C1 segment of cervical spinal cord (tissue), 14 donors: Measurements from ENCODE around the gene SHANK3.

ENCODE experiments used
- DNase-seq, 14 donors: peaks; one replicate each; lab custom pipeline; 2025; lab: John Stamatoyannopoulos, UW

SHANK3 gene

DNA sequence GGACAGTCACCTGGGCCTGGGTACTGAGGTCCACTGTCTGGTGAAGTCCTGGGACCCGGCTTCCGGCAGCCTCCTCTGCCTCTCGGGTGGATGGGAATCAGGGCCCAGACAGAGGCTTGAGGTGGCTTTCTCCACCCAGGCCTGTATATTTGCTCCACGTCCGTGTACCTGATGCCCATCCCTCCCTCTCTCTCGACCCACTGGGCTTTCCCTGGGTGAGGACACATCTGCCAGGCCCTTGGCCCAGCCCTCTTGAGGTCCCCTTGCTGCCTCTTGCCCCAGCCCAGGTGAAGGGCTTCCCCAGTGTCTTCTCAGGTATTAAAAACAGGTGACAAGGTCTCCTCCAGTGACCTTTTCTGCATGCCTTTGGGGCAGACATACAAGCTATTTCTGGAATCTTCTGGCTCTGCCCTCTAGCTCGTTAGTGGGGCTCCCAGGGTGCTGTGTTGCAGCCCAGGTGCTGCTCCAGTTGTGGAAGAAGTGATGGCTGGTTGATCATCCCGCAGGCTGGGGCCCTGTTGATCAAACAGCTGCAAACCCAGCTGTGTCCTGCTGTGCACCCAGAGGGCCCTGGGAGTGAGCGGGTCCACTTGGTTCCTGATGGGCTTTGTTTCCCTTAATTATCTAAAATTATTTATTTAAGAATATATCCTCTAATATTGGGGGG lies 39.9 kb downstream of the SHANK3 start:
- DNase-seq, result no peak

DNA sequence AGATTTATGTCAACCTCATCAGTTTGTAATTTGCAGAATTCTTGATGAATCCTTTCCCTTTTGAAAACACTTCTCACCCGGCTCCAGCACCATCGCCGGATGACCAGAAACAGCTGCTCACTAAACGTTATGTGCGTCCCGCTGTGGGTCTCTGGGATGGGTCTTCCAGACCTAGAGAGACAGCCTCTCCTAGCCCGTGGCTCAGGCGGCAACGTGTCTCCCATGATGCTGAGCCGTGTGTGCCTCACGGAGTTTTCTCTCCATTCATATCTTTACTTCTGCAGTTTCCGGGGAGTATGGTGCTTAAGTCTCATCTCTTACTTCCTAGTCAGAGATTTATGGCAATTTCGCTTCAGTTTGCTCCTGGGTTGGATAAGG lies 40.4 kb downstream of the SHANK3 start:
- DNase-seq, result peak in 1 of 14 donors; percentile 46

DNA sequence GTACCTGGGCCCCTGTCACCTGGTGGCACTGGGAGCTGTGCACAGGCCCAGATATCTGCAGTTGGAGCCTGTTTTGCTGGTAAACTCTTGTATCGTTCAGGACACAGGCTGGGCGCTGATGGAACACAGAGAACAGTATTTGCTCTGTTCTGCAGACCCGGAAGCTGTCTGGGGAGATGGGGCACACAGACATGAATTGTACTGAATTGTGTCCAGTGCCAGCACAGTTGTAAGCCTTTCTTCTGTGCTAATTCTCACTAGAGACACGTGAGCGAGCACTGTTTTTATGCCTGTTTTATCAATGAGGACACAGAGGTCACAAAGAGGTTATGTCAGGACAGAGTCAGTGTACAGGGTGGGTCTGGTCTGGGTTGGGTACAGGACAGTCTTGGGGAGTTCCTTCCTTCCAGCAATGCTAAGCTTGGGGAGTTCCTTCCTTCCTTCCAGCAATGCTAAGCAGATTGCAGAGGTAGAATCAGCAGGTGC lies 41.0 kb downstream of the SHANK3 start:
- DNase-seq, result peak in 12 of 14 donors; percentile 35 to 86 (median 78)

DNA sequence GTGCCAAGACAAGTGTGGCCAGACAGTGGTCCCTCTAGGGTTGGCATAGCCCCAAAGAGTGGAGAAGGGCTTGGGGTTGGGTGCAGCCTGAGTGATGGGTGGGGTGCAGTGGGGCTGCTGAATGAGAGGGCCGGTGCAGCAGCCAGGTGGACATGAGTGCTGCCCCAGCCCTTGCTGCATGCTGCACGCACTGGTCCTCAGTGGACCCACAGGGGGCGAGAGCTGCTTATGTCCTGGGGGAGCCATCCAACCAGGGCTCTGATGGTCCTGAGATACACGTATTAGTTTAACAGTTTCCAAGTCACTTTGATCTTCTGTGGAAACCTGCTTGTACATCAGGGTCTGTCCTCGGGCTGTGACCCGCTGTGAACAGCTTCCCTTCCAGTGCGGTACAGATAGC lies 41.5 kb downstream of the SHANK3 start:
- DNase-seq, result no peak

DNA sequence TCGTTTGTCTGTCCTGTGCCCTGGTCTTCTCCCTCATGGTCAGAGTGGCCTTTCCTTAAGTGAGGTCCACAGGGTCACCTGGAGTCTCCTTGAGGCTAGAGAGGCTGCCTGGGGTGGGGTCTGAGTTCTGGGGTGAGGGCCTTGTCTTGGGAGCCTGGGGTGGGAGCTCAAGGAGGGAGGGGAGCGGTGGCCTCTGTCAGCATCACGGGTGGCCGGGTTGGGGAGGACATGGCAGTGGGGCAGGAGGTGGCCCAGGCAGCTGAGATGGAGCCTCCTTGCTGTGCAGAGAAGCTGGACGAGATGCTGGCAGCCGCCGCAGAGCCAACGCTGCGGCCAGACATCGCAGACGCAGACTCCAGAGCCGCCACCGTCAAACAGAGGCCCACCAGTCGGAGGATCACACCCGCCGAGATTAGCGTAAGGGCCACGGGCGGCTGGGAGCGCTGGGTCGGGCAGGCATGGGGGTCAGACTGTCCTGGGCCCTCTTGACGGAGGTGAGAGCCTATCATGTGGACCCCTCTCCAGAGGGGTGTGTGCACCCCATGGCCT lies 42.1 kb downstream of the SHANK3 start:
- no peak for DNase-seq

DNA sequence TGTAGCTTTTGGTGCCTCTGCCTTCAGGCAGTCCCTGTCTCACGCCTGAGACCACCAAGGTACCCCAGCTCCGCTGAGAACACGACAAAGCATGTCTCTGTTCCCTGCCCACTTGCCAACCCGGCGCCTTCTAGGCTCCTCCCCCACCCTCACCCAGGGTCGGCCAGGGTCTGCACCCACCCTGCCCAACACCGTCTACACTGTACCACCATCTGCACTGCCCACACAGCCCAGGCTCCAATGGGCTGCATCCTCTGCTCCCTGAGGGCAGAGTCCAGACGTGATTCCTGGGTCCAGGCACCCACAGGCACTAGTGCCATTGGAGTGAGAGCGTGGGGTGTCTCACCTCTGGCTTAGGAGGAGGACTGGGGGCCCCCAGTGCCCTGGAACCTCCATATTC lies 42.6 kb downstream of the SHANK3 start:
- no peak for DNase-seq

DNA sequence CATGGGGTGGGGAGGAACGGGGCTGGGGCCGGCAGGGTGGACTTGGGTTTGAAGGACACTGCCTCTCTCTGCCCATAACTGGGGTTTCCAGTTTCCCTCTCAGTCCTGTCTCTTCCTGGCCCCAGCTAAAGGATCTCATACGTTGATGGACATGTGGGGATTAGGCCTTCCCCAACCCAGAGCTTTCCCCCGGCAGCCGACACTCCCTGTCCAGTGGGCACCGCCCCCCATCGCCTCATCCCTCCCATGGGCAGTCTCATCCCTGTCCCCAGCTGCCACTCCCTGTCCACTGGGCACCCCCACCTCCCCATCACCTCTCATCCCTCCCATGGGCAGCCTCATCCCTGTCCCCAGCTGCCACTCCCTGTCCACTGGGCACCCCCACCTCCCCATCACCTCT lies 43.2 kb downstream of the SHANK3 start:
- DNase-seq, result no peak

DNA sequence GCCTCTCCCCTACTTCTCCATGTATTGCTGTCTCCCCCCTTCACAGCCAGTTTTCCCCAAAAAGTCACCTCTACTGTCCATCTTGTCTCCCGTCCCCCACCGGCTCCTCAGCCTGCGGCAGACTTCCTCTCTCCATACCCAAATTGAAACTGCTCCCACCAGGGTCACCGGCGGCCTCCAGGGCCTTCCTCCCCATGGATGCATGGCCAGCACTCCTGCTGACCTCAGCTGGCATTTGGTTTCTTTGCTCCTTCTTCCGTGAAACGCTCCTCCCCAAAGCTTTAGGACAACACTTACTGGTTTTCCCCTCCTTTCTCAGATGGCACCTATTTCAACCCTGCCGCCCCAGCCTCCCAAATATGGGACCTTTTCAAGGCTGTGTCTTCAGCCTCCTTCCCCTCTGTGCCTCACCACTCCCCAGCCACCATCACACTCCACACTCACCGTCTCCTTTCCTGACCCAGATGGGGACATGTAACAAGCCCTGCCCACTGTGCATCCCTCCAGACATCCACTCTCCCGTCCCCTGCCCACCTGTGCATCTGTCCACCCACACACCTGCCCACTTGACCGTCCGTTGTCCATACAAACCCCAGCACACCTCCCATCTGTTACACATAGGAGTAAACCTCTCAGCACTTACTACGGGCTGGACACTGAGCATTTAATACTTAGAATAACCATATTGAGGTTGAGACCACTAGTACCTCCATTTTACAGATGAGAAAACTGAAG lies 43.8 kb downstream of the SHANK3 start:
- DNase-seq, result no peak

DNA sequence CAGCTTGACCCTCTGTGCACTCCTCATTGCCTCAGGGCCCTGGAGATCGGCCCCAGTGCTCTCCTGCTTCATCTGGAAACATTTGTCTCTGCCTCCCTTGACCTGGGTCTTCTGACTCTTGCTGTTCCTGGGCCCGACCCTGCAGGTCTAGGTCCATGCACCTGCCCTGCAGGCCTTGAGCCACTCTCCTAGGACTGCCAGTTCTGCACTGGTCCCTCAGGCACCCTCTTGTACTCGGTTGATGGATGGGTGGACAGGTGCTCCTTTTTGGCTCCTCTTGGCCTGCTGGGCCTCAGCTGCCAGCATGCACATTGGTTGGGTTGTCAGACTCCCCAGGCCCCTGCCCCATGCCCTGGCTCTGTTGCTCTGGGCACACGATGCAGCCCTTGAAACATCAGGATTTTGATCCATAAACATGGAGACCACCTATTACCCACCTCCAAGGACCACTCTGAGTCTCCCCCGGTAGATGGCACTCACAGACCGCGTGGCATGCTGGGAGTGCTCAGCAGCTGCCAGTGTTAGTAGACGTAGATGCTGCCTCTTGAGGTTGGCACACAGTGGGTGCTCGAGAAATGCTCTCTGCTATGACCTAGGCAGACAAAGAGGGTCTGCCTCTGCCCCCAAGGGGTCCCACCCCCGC lies 45.2 kb downstream of the SHANK3 start:
- peak in 1 of 14 donors; percentile 79 for DNase-seq

DNA sequence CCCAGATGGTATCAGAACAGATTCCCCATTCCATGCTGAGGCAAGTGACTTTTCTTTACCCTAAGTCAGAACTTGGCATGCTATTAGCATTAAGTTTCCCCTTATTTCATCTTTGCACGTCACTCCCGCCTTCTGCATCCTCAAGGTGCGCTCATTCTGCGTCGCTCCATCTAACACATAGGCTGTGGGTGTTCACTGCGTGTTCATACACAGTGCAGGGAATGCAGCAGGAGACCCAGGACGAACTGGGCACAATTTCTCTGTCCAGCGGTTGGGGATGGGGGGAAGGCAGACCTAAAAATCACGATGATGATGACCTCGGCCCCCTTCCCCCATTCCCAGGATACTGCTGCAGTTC lies 45.7 kb downstream of the SHANK3 start:
- DNase-seq, result no peak

DNA sequence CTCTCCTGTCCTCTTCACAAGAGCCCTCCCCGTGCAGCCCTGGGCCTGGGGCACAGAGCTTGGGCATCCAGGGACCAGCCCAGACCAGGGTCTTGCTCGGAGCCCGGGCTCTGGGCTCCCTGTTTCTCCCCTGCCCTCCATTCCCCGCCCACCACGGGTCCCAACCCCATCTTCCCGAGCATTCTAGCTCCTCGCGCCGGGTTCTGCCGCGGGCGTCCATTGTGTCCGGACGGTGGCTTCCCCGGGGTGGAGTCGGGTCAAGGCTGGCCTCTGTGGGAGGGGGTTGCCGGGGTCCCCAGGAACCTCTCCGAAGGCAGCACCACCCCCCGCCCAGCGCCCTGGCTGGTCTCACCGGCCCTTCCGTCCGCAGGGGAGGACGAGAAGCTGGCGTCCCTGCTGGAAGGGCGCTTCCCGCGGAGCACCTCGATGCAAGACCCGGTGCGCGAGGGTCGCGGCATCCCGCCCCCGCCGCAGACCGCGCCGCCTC lies 47.2 kb downstream of the SHANK3 start:
- no peak for DNase-seq

DNA sequence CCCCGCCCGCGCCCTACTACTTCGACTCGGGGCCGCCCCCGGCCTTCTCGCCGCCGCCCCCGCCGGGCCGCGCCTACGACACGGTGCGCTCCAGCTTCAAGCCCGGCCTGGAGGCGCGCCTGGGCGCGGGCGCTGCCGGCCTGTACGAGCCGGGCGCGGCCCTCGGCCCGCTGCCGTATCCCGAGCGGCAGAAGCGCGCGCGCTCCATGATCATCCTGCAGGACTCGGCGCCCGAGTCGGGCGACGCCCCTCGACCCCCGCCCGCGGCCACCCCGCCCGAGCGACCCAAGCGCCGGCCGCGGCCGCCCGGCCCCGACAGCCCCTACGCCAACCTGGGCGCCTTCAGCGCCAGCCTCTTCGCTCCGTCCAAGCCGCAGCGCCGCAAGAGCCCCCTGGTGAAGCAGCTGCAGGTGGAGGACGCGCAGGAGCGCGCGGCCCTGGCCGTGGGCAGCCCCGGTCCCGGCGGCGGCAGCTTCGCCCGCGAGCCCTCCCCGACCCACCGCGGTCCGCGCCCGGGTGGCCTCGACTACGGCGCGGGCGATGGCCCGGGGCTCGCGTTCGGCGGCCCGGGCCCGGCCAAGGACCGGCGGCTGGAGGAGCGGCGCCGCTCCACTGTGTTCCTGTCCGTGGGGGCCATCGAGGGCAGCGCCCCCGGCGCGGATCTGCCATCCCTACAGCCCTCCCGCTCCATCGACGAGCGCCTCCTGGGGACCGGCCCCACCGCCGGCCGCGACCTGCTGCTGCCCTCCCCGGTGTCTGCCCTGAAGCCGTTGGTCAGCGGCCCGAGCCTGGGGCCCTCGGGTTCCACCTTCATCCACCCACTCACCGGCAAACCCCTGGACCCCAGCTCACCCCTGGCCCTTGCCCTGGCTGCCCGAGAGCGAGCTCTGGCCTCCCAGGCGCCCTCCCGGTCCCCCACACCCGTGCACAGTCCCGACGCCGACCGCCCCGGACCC lies 48.0 kb downstream of the SHANK3 start:
- DNase-seq, result no peak

DNA sequence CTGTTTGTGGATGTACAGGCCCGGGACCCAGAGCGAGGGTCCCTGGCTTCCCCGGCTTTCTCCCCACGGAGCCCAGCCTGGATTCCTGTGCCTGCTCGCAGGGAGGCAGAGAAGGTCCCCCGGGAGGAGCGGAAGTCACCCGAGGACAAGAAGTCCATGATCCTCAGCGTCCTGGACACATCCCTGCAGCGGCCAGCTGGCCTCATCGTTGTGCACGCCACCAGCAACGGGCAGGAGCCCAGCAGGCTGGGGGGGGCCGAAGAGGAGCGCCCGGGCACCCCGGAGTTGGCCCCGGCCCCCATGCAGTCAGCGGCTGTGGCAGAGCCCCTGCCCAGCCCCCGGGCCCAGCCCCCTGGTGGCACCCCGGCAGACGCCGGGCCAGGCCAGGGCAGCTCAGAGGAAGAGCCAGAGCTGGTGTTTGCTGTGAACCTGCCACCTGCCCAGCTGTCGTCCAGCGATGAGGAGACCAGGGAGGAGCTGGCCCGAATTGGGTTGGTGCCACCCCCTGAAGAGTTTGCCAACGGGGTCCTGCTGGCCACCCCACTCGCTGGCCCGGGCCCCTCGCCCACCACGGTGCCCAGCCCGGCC lies 48.7 kb downstream of the SHANK3 start:
- DNase-seq, result peak in 1 of 14 donors; percentile 70

DNA sequence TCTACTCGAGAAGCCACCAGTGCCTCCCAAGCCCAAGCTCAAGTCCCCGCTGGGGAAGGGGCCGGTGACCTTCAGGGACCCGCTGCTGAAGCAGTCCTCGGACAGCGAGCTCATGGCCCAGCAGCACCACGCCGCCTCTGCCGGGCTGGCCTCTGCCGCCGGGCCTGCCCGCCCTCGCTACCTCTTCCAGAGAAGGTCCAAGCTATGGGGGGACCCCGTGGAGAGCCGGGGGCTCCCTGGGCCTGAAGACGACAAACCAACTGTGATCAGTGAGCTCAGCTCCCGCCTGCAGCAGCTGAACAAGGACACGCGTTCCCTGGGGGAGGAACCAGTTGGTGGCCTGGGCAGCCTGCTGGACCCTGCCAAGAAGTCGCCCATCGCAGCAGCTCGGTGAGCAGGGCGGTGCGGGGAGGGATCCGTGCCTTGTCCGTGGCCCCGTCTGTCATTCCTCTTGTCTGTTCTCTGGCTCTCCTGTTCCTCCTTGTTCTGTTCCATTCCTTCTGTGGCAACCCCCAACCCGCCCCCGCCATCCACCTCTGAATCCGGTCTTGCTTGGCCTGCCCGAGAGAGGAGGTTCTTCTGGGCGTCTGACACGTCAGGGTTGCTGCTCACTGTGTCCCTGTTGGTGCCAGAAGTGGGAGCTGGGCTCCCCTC lies 49.6 kb downstream of the SHANK3 start:
- peak in 1 of 14 donors; percentile 65 for DNase-seq
